Kidney capillary endothelial cell (primary cell): ENCODE data around the gene ERN1.

Experiments
- DNase-seq: peaks from one replicate; pipeline ENCODE4 v3.0.0-alpha.2; 2018; ENCODE audit warnings: low spot score

The ERN1 gene

GRCh38 chr17:64059756-64060155, 70.2 kb downstream of the ERN1 start:
- DNase-seq: no peak

DNA sequence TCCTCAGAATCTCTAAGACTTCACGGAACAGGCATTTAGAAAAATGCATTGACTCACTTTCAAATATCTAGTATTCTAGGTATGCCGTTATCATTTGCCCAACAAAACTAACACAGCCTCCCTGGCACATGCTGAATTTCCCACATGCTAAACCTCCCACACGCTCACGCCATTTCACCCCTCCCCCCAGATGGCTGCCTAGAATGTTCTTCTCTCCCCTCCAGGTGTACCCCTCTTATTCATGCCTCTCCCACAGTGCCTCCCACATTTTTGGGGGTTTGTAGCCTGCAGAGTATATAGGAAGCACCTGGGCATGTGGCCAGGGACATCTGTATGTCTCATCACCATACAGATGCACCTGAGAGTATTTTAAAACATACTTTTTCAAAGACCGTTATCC, 71.3 kb downstream of the ERN1 start:
- DNase-seq: no peak

DNA sequence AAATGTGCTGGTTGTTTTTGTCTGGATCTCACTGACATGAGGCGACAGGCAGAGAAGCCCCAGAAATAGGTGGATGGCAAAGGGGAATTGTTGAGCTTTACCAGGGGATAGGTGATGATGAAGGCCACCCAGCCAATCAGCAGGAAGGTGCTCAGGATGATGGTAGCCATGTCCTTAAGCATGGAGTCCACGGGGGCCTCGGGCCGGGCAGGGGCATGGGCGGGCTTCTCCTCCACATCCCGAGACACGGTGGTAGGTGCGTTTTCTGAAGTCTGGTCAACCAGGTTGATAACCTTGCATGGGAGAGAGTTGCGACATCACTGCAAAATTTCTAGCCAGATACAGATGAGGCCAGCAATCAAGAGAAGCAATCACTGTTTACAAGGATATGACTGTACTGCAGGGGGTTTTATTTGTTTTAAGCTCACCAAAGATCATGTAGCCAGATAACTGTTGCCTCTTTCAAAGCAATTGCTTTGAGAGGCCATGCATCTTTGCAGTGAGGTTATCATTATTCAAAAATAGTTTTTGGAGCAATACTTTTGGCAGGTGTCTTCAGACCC, 72.2 kb downstream of the ERN1 start:
- DNase-seq: no peak

DNA sequence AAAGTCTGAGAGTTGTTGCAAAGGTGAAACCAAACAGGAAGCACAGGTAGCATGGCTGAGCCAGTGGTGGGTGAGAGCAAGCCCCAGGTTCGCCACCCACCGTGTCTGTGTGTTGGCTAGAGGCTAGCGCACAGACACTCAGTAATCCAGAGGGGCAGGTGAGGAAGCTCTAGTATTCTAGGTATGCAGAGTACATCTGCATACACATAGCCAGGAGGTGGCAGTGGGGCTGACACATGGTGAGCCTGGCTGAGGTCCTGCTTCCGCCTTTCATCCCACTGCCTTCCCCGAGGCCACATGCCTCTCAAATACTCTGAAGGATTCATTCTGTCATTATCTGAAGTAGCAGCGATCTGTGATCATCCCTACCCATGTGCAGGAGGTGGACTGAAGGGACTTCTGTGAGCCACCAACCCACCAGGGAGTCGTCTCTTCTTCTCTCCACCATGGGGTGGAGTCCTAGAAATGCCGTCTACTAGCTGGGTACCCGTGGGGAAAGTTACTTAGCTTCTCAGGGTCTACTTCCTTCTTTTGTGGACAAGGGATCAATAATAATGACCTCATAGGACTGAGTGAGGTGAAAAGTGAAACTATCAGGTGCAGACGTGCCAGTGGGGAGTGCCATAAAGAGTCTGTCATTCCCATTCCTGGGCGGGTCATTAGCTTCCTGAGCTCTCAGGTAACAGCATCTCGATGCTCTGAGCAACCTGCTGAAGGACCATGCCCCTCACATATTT, 73.5 kb downstream of the ERN1 start:
- DNase-seq: no peak

GRCh38 chr17:64055183-64056142, 74.5 kb downstream of the ERN1 start:
- DNase-seq: no peak

DNA sequence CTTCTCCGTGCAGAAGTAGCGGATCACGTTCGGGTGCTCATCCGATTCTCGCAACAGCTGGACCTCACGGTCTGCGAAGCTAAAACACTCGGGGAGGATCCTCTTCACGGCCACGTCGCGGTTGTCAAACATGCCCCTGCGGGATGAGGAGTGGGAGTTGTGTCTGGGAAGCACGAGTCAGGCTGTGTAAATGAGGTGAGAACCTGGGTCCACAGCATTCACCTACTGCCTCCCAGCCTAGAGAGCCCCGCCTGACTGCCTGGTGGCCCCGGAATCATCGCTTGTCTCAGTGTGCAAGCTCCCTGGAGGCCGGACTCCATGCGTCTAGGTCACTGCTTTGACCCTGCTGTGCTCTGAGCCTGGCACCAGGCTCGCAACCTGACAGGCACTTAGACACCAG, 75.6 kb downstream of the ERN1 start:
- DNase-seq: no peak

GRCh38 chr17:64053101-64053500, 76.8 kb downstream of the ERN1 start:
- no peak for DNase-seq

DNA sequence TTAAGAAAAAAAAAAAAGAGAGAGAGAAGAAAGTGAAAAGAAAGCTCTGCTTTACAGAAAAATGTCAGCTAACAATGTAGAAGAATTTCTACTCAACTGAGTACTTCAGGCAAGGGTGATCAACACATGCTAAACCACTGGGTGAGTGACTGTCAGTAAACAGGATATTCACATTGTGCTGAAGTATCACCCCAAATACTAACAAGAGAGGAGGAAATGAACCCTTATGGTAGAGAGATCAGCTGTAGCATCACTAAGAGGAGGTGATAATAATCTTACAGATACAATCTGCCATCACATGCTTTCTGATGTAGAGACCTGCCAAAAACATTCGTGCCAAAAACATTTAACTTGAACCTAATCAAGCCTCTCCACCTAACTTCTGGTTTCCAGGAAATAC, 78.8 kb downstream of the ERN1 start:
- no peak for DNase-seq

DNA sequence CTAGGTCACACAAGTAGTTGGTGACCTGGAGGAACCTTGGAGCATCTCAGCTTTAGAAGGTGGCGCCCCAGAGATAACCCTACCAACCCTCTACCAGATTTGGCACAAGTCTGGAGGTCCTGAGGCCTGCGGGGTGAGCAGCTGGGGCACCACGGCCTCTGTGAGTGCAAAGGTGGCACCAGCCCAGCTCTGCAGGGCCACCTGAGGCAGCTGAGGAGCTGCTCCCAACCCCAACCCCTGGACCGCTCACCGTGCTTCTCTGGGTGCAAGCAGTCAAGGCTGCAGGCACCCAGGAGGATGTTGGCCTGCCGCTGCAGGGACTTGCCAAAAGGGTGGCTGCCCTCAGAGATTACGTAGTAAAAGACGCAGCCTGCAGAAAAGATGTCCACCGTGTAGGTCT, 81.1 kb downstream of the ERN1 start:
- DNase-seq: no peak

- DNase-seq: no peak
Measured at GRCh38 chr17:64045176-64045575, 84.8 kb downstream of the ERN1 start.

DNA sequence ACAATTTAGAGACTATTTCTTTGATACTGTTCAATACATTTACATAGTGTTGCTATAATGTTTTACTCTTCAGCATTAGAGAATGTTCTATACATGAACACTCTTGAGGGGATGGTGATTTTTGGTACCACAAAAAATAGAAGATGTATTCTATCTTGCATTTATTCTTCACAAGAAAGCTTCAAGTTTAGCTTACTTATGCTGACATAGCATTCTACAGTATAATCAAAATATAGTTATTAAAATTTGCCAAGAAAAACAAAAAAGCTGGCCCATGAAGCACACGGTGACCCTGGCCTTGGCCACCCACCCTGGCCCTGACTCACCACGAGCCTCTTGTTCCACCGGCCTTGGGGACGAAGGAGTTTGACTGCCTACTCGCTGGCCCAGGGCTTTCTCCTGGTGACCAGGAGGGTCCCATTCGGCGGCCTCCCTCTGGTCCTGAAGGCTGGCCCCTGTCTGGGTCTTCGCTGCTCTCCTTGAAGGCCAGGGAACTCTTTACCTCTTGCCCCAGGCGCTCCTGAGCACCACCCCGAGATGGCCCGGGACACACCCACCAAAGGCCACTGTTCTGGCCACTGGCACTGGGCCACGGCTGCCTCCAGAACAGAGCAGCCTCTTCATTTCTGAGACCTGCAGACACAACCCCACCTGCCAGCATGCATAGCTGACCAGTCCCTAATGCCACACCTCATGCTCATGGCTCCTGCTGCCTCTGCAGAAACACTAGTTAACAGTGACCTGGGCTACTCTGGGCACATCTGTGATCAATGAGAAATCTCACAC, 87.1 kb downstream of the ERN1 start:
- no peak for DNase-seq

- no peak for DNase-seq
Measured at GRCh38 chr17:64041912-64042311, 88.0 kb downstream of the ERN1 start.

- DNase-seq: no peak
Measured at GRCh38 chr17:64040206-64040605, 89.7 kb downstream of the ERN1 start.

DNA sequence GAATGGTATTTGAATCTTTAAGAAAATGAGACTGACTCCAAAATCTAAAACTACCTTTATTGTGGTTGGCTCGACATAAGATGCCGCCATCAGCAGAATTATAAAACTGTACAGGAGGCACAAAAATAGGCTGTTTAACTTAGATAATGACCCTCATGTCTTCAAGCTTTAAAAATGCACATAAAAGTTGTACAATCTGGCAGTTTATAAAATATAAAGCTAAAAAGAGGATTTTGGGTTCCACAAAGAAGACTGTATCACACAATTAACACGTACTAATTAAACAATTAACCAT, 90.9 kb downstream of the ERN1 start:
- DNase-seq: no peak

GRCh38 chr17:64038331-64039105, 91.4 kb downstream of the ERN1 start:
- DNase-seq: no peak

- DNase-seq: no peak
Measured at GRCh38 chr17:64037802-64038201, 92.1 kb downstream of the ERN1 start.

DNA sequence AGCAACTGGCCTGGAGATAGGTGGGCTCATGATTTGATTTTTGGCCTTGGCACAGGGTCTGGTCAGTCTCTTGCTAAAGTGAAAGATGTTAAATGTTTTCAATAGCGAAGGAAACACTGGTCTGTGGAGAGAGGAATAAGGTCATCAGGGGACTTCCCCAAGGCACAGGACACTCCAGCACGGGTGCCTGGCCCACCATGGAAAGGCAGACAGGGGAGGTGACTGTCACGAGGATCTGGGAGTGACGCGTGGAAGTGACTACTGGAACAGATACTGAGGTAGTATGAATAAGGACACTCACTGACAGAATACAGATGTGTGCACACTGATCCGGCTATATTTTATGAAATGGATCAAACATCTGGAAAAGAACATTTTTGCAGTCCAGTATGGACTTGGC, 92.8 kb downstream of the ERN1 start:
- no peak for DNase-seq

DNA sequence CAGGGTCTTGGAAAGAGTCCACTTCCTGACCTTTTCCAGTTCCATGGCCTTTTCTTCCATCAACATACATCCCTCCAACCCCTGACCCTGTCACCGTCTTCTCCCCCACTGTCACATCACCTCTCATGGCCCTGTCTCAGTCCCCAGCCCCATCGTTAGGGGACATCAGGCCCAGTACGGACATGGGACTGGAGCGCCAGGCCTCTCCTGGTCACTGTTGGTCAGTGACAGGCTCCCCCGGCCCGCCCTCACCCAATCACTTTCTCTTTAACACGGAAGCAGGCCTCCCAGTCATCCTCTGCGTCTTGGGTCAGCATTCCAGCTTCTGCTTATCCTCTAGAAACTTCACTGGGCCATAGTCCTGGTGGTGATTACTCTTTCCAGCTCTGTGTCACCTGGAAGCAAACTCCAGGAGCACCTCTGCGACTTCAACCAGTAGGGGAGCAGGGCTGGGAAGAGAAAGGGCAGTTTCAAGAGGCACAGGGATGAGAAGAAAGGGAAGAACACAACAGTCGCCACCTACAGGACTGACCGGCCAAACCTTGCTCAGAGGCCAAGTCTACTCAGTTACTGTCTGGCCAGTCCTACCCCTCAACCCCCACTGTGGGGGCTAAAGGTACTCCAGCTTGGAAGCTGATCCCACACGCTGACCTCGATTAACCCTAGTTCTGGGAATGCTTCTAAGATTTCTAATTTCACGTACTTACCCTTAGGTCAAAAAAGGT, 93.6 kb downstream of the ERN1 start:
- DNase-seq: no peak

- no peak for DNase-seq
Measured at GRCh38 chr17:64032081-64032480, 97.9 kb downstream of the ERN1 start.

DNA sequence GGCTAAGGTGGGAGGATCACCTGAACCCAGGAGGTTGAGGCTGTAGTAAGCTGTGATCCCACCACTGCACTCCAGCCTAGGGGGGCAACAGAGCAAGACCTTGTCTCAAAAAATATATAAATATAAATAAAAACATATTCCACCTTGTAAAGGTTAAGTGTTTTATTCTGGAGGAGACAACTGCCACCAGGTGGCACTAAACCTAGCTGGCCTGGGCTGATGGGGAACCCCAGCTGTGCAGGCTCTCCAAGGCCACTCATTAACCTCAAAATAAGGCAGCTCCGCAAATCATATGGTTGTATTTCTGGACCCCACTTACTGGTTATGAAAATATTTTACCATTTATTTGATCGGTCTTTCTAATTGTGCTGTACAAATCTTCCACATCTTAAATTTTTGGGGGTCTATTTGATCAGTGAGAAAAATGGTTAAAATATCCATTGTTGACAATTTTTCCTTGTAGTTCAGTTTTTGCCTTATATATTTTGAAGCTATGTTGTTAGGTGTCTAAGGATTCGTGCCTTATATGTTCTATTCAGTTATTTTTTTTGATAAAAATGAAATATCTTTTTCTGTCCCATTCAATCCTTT, 101.0 kb downstream of the ERN1 start:
- DNase-seq: peak; percentile 59
